MM.1S (cell line): ENCODE measurements around the gene KRT12.

Source experiments
- DNase-seq: peaks from one replicate; pipeline ENCODE4 v3.0.0-alpha.2; 2015
- H2AFZ ChIP-seq: fragments of 300-600 bp; sonication (generic); 2 replicates; pipeline ENCODE4 v1.6.0; 2016; ENCODE audit warnings: antibody characterized with exemption, low read length
- H3F3A ChIP-seq: fragments of 300-600 bp; sonication (generic); 2 replicates; pipeline ENCODE4 v1.6.1; 2016; ENCODE audit warnings: mild to moderate bottlenecking, antibody characterized with exemption, low read length, moderate library complexity, mixed read lengths; ENCODE audit not compliant: insufficient read depth
- H3K27ac ChIP-seq: fragments of 300-600 bp; sonication (generic); 2 replicates; pipeline ENCODE4 v1.5.1; 2016; ENCODE audit warnings: mild to moderate bottlenecking, low read length
- H3K27me3 ChIP-seq: fragments of 300-600 bp; sonication (generic); replicated peaks from 2 replicates; pipeline ENCODE4 v1.6.0; 2016; ENCODE audit warnings: low read length; ENCODE audit not compliant: insufficient read depth
- H3K36me3 ChIP-seq: fragments of 300-600 bp; sonication (generic); replicated peaks from 2 replicates; pipeline ENCODE4 v1.6.1; 2016; ENCODE audit warnings: mild to moderate bottlenecking, low read length, mixed read lengths; ENCODE audit not compliant: insufficient read depth
- H3K4me1 ChIP-seq: fragments of 300-600 bp; sonication (generic); 2 replicates; pipeline ENCODE4 v1.6.1; 2016; ENCODE audit warnings: low read length, mixed read lengths
- H3K4me2 ChIP-seq: fragments of 300-600 bp; sonication (generic); 2 replicates; pipeline ENCODE4 v1.6.0; 2016; ENCODE audit warnings: low read depth, low read length
- H3K4me3 ChIP-seq: fragments of 300-600 bp; sonication (generic); 2 replicates; pipeline ENCODE4 v1.5.1; 2016; ENCODE audit warnings: low read length, mixed read lengths
- H3K79me2 ChIP-seq: fragments of 300-600 bp; sonication (generic); 2 replicates; pipeline ENCODE4 v1.6.1; 2016; ENCODE audit warnings: mixed run types, low read length, mixed read lengths
- H3K9ac ChIP-seq: fragments of 300-600 bp; sonication (generic); 2 replicates; pipeline ENCODE4 v1.6.1; 2016; ENCODE audit warnings: low read length, mixed read lengths
- H3K9me2 ChIP-seq: fragments of 300-600 bp; sonication (generic); replicated peaks from 2 replicates; pipeline ENCODE4 v1.6.1; 2016; ENCODE audit warnings: mild to moderate bottlenecking, low read length, mixed read lengths; ENCODE audit not compliant: insufficient read depth
- H3K9me3 ChIP-seq: fragments of 300-600 bp; sonication (generic); replicated peaks from 2 replicates; pipeline ENCODE4 v1.6.1; 2016; ENCODE audit warnings: mild to moderate bottlenecking, low read length, mixed read lengths; ENCODE audit not compliant: insufficient read depth
- H4K20me1 ChIP-seq: fragments of 300-600 bp; sonication (generic); 2 replicates; pipeline ENCODE4 v1.6.1; 2016; ENCODE audit warnings: mild to moderate bottlenecking, low read length, moderate library complexity, mixed read lengths; ENCODE audit not compliant: insufficient read depth
- EZH2 ChIP-seq: fragments of 300-600 bp; sonication (generic); optimal IDR thresholded peaks from 2 replicates; pipeline ENCODE3; 2017; ENCODE audit warnings: low read depth, mild to moderate bottlenecking, antibody characterized with exemption, low read length, mixed read lengths
- EZH2phosphoT487 ChIP-seq: fragments of 300-600 bp; sonication (generic); IDR thresholded peaks from 2 replicates; pipeline ENCODE4 v1.6.1; 2018; ENCODE audit warnings: antibody characterized with exemption, low read length
- TF ChIP-seq, protein P1 (sequence below): fragments of 300-600 bp; sonication (generic); IDR thresholded peaks from 2 replicates; pipeline ENCODE4 v1.5.1; 2016; ENCODE audit warnings: antibody characterized with exemption, low read length, mixed read lengths

Gene KRT12

DNA sequence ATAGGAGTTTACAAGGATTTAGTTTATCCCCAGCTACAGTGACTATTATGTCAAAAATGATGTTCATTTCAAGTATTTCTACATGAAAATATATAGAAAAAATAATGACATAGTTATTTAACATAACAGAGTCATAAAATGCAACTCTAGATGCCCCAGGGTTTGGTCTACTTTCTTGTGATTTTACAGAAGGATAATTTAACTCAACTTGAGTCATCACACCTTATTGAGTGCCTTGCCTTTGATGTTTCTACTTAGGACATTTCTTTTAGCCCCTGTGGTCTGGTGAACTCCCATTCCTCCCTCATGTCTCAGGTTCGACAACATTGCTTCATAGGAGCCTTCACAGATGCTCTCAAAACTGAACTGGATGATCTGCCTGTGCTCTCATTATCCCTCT, 16.0 kb upstream of the KRT12 start:
- Histone ChIP-seq H3K27ac (no peak overlapping the region), H3K9ac (no peak overlapping the region), H3K36me3 (no peaks in the 10 kb centered on the region), H2AFZ (no peak overlapping the region), H4K20me1 (no peaks in the 10 kb centered on the region), H3K9me2 (no peaks in the 10 kb centered on the region), H3K4me2 (no peak overlapping the region), H3K4me1 (no peaks in the 10 kb centered on the region), H3F3A (no peaks in the 10 kb centered on the region), H3K27me3 (no peaks in the 10 kb centered on the region), H3K4me3 (no peak overlapping the region), H3K9me3 (no peaks in the 10 kb centered on the region), H3K79me2 (no peaks in the 10 kb centered on the region)
- TF ChIP-seq EZH2phosphoT487 (no peak), EZH2 (no peak)
- TF ChIP-seq, protein P1, sequence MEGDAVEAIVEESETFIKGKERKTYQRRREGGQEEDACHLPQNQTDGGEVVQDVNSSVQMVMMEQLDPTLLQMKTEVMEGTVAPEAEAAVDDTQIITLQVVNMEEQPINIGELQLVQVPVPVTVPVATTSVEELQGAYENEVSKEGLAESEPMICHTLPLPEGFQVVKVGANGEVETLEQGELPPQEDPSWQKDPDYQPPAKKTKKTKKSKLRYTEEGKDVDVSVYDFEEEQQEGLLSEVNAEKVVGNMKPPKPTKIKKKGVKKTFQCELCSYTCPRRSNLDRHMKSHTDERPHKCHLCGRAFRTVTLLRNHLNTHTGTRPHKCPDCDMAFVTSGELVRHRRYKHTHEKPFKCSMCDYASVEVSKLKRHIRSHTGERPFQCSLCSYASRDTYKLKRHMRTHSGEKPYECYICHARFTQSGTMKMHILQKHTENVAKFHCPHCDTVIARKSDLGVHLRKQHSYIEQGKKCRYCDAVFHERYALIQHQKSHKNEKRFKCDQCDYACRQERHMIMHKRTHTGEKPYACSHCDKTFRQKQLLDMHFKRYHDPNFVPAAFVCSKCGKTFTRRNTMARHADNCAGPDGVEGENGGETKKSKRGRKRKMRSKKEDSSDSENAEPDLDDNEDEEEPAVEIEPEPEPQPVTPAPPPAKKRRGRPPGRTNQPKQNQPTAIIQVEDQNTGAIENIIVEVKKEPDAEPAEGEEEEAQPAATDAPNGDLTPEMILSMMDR = no peak
- DNase-seq = no peak

DNA sequence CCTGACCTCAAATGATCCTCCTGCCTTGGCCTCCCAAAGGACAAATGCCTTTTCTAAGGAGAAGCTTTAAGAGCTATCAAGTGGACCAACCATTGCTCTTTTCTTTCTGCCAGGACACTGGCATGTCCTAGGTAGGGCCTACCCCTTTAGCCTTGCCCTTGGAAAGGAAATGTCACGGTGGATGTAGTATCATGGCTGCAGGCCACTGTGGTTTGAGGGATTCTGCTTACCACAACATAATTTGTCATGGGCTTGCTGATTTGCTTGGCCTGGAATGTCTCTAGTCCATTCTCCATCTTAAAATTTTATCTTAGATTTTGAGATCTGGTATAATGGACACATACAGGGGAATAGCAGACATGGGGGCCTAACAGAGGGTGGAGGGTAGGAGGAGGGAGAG, 12.0 kb upstream of the KRT12 start:
- no peaks in the 10 kb centered on the region for H3K27me3 ChIP-seq
- no peak overlapping the region for H3K4me2 ChIP-seq
- no peaks in the 10 kb centered on the region for H3K9me3 ChIP-seq
- H3K79me2 ChIP-seq = no peaks in the 10 kb centered on the region
- no peak overlapping the region for H3K27ac ChIP-seq
- H3K9me2 ChIP-seq = no peaks in the 10 kb centered on the region
- no peak overlapping the region for H3K4me3 ChIP-seq
- TF ChIP-seq, protein P1 = no peak
- TF ChIP-seq EZH2phosphoT487 (no peak), EZH2 (no peak)
- H2AFZ ChIP-seq = no peak overlapping the region
- H3F3A ChIP-seq = no peaks in the 10 kb centered on the region
- H3K36me3 ChIP-seq = no peaks in the 10 kb centered on the region
- no peak for DNase-seq
- H3K9ac ChIP-seq = no peak overlapping the region
- no peaks in the 10 kb centered on the region for H4K20me1 ChIP-seq
- no peaks in the 10 kb centered on the region for H3K4me1 ChIP-seq

DNA sequence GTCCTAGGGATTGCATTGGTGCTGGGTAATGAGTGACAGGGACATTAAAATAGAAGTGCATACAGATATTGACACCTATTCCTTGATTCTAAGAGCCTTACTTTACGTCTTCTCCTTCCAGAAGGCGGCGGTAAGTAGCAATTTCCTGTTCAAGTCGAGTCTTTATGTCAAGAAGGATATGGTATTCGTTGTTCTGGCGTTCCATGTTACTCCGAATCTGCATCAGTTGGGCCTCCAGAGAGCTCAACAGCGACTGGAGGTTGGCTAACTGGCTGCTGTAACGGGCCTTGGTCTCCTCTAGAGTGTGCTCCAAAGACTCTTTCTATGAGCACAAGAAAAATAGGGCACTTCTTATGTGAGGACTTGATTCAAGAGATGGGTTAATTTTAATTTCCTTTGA, 11.0 kb upstream of the KRT12 start:
- no peak overlapping the region for H2AFZ ChIP-seq
- no peaks in the 10 kb centered on the region for H3K27me3 ChIP-seq
- TF ChIP-seq, protein P1 = no peak
- TF ChIP-seq EZH2phosphoT487 (no peak), EZH2 (no peak)
- no peaks in the 10 kb centered on the region for H3K4me1 ChIP-seq
- H3K9me2 ChIP-seq = no peaks in the 10 kb centered on the region
- no peaks in the 10 kb centered on the region for H3K36me3 ChIP-seq
- H3K4me2 ChIP-seq = no peak overlapping the region
- DNase-seq = no peak
- H3K4me3 ChIP-seq = no peak overlapping the region
- no peak overlapping the region for H3K27ac ChIP-seq
- no peaks in the 10 kb centered on the region for H3K9me3 ChIP-seq
- no peaks in the 10 kb centered on the region for H3K79me2 ChIP-seq
- H3F3A ChIP-seq = no peaks in the 10 kb centered on the region
- H4K20me1 ChIP-seq = no peaks in the 10 kb centered on the region
- no peak overlapping the region for H3K9ac ChIP-seq
